ENCODE data around the gene ARHGAP28. TPM values are rescaled to one million over a fixed set of nuclear protein-coding genes. Genes with fewer than 3 reads are reported as not detected.
"Not testable (repeated sequence)": the region's sequence is repeated elsewhere in the genome, so short reads cannot be mapped to it uniquely, and the experiment has no call there.

ARHGAP28 gene
- total RNA-seq, 4 donors from 2014 or later: 2.5 to 11.1 (median 5.5) TPM

- H3K4me1 ChIP-seq: no peaks in the 10 kb centered on the region
- H3K9me3 ChIP-seq: peaks cover 3% of the 10 kb centered on the region
- no peaks in the 10 kb centered on the region for H3K36me3 ChIP-seq
- no peak for DNase-seq (ENCODE audit: low spot score in 2 of 2)
- no peak overlapping the region for H3K4me3 ChIP-seq
- no peak overlapping the region for H3K27ac ChIP-seq
- TF ChIP-seq EP300 (IDR thresholded peaks at IDR 0.05): no peak
- TF ChIP-seq CTCF (IDR thresholded peaks at IDR 0.05): no peak
- no peak for TF ChIP-seq POLR2AphosphoS5 (IDR thresholded peaks at IDR 0.05)
- TF ChIP-seq POLR2A (IDR thresholded peaks at IDR 0.05): no peak
- no peaks in the 10 kb centered on the region for H3K27me3 ChIP-seq
Measured at GRCh38 chr18:6820314-6820713, 90.8 kb downstream of the ARHGAP28 start.

- no peak for TF ChIP-seq CTCF (IDR thresholded peaks at IDR 0.05)
- H3K9me3 ChIP-seq: peaks cover 3% of the 10 kb centered on the region
- H3K36me3 ChIP-seq: no peaks in the 10 kb centered on the region
- DNase-seq (ENCODE audit: low spot score in 2 of 2): no peak
- no peak overlapping the region for H3K27ac ChIP-seq
- H3K4me3 ChIP-seq: no peak overlapping the region
- 31% methylated on average over 1 of the region's 1 CpG for whole genome bisulfite sequencing
- no peaks in the 10 kb centered on the region for H3K27me3 ChIP-seq
- no peaks in the 10 kb centered on the region for H3K4me1 ChIP-seq
Measured at GRCh38 chr18:6821356-6821755, 91.8 kb downstream of the ARHGAP28 start.

GRCh38 chr18:6827161-6827560 is 97.6 kb downstream of the ARHGAP28 start:
- not testable (repeated sequence) for H3K4me1 ChIP-seq; DNase-seq (ENCODE audit: low spot score in 2 of 2); H3K9me3 ChIP-seq; H3K4me3 ChIP-seq; H3K27ac ChIP-seq; H3K27me3 ChIP-seq; H3K36me3 ChIP-seq
- 100% methylated on average over 4 of the region's 29 CpGs for WGBS

- H3K4me3 ChIP-seq; H3K36me3 ChIP-seq; H3K27ac ChIP-seq; H3K27me3 ChIP-seq; DNase-seq (ENCODE audit: low spot score in 2 of 2); H3K9me3 ChIP-seq; H3K4me1 ChIP-seq: not testable (repeated sequence)
- WGBS: no CpG with 5 or more reads among the region's 30 CpGs
Measured at GRCh38 chr18:6827566-6827965, 98.0 kb downstream of the ARHGAP28 start.

GRCh38 chr18:6830916-6831315 is 101.4 kb downstream of the ARHGAP28 start:
- Histone ChIP-seq H3K27me3 (no peaks in the 10 kb centered on the region), H3K4me3 (no peak overlapping the region), H3K9me3 (no peaks in the 10 kb centered on the region), H3K4me1 (no peaks in the 10 kb centered on the region), H3K27ac (no peak overlapping the region), H3K36me3 (no peaks in the 10 kb centered on the region)
- no peak for TF ChIP-seq POLR2A (IDR thresholded peaks at IDR 0.05)
- TF ChIP-seq POLR2AphosphoS5 (IDR thresholded peaks at IDR 0.05): no peak
- TF ChIP-seq EP300 (IDR thresholded peaks at IDR 0.05): no peak
- TF ChIP-seq CTCF (IDR thresholded peaks at IDR 0.05): no peak
- 88% methylated on average over 1 of the region's 1 CpG for WGBS
- DNase-seq (ENCODE audit: low spot score in 2 of 2): no peak

GRCh38 chr18:6835345-6835744 is 105.8 kb downstream of the ARHGAP28 start:
- Histone ChIP-seq H3K27ac (no peak overlapping the region), H3K4me1 (no peaks in the 10 kb centered on the region), H3K36me3 (no peaks in the 10 kb centered on the region), H3K9me3 (no peaks in the 10 kb centered on the region), H3K4me3 (no peak overlapping the region), H3K27me3 (no peaks in the 10 kb centered on the region)
- WGBS: 76% methylated on average over 1 of the region's 1 CpG
- DNase-seq (ENCODE audit: low spot score in 2 of 2): no peak
- TF ChIP-seq EP300 (IDR thresholded peaks at IDR 0.05): no peak
- no peak for TF ChIP-seq POLR2AphosphoS5 (IDR thresholded peaks at IDR 0.05)
- TF ChIP-seq POLR2A (IDR thresholded peaks at IDR 0.05): no peak
- TF ChIP-seq CTCF (IDR thresholded peaks at IDR 0.05): no peak
